ENCODE results near the gene TRAPPC12.

DNA sequence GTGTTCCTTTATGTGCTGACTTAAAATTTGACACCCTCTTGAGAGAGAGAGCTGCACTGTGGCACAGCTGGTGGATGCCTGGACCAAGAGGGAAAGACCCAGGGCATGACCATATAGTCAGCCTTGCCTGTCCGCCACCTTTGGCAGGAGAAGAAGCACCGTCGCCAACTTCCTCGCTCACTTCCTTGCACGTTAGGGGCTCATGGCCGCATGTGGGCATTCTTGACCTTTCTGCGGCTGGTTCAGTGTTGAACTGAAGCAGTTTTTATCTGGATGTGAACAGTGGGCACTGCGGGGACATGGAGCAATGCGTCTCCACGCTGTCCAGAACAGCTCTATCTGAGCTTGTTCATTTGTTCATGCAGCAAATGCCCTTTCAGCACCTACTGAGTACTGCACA lies 66.9 kb downstream of the TRAPPC12 start:
- TF ChIP-seq CTCF (IDR thresholded peaks at IDR 0.05) (no peak), POLR2A (IDR thresholded peaks at IDR 0.05) (no peak), EP300 (IDR thresholded peaks at IDR 0.05) (no peak), POLR2AphosphoS5 (IDR thresholded peaks at IDR 0.05) (no peak)

All from gastroesophageal sphincter (tissue), 3 donors.